ENCODE measurements around the gene SDF4. TPM values are rescaled to one million over a fixed set of nuclear protein-coding genes. Genes with fewer than 3 reads are reported as not detected.

SDF4 gene
- total and polyA plus RNA-seq, 2 of the 4 experiments (the other 2 are of a cell fraction), result 57.0 to 250 TPM

DNA sequence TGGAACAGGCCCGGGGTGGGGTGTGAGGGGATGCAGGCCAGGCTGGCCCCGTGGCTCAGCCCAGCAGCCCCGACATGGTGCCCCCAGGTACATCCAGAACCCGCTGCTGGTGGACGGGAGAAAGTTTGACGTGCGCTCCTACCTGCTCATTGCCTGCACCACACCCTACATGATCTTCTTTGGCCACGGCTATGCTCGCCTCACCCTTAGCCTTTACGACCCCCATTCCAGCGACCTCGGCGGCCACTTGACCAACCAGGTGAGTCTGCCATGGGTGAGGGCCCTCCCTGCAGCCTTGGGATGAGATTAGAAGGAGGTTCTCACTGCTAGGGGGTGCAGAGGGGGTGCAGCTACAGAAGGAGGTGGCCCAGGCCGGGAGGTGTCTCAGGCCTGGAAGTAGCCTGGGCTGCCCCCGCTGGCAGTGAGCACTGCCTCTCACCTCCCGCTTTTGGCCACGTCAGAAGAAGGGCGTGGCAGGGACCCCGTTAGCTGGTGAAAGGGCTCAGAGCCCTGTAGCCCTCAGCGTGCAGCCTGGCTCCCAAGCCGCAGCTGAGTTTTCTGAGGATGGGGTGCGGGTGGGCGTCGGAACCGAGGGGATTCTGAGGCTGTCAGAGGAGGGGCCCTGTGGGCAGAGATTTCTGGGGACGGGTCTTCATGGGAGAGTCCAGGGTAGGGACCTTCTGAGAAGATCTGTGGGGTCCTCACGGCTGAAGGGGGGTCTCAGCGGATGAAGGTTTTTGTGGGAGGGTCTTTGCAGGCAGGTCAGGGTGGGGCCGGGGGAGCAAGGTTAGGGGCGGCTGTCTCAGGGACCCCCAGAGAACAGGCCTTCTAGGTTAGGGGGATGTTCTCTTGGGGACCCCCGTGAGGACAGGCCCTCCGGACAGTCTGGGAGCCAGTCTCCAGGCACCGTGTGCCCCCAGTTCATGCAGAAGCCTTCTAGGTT, 47.7 kb downstream of the SDF4 start:
- Histone ChIP-seq H3K9me3 (ENCODE audit: control insufficient read depth, insufficient read depth, low read length) (no peaks in the 10 kb centered on the region), H4K5ac (ENCODE audit: low read depth, low read length) (no peak overlapping the region), H2BK20ac (ENCODE audit: low read depth, low read length) (no peak overlapping the region), H3K9ac (ENCODE audit: low read depth, low read length) (no peak overlapping the region), H3K4me2 (ENCODE audit: low read depth, low read length) (no peak overlapping the region), H3K79me1 (ENCODE audit: low read depth in 1 of 2, low read length in 2 of 2) (no peaks in the 10 kb centered on the region), H3K4ac (ENCODE audit: low read depth, low read length) (no peak overlapping the region), H2AFZ (replicated peaks; ENCODE audit: low read length, poor library complexity) (no peak overlapping the region), H3K27ac (ENCODE audit: insufficient read depth, low read length) (no peak overlapping the region), H2BK15ac (ENCODE audit: low read depth, low read length) (no peak overlapping the region), H4K8ac (ENCODE audit: low read depth in 2 of 2, low read length in 2 of 2) (no peak overlapping the region), H3K36me3 (ENCODE audit: control insufficient read depth, insufficient read depth, low read length) (no peaks in the 10 kb centered on the region), H3K27me3 (ENCODE audit: control insufficient read depth, insufficient read depth, low read length) (peaks cover 2% of the 10 kb centered on the region; the same call in 1 of the 2 replicates), H2BK5ac (ENCODE audit: low read depth, low read length, poor library complexity, severe bottlenecking) (no peak overlapping the region), H3K14ac (replicated peaks; ENCODE audit: low read depth, low read length) (no peak overlapping the region), H3K4me3 (ENCODE audit: insufficient read depth, low read depth, low read length) (no peak overlapping the region), H3K9me1 (ENCODE audit: insufficient read depth, low read length) (no peaks in the 10 kb centered on the region), H3K56ac (ENCODE audit: extremely low read depth, insufficient read depth, low read length) (no peak overlapping the region), H4K91ac (ENCODE audit: insufficient read depth, low read depth, low read length) (no peak overlapping the region), H2BK120ac (ENCODE audit: low read depth, low read length) (no peak overlapping the region), H2AK9ac (replicated peaks; ENCODE audit: low read depth, low read length, poor library complexity) (no peak overlapping the region), H4K20me1 (ENCODE audit: insufficient read depth, low read length) (no peaks in the 10 kb centered on the region), H3K23ac (ENCODE audit: low read depth, low read length) (no peak overlapping the region), H3K18ac (ENCODE audit: low read depth, low read length) (no peak overlapping the region), H2AK5ac (ENCODE audit: low read depth, low read length) (no peak overlapping the region), H3K4me1 (ENCODE audit: control insufficient read depth, insufficient read depth, low read length) (no peaks in the 10 kb centered on the region)
- in situ Hi-C loops (cut with MboI; ENCODE audit: low sequenced_read_pairs) (no loop called here), dilution Hi-C loops (cut with HindIII; ENCODE audit: low sequenced_read_pairs, unreplicated experiment) (no loop called here), intact Hi-C loops (cut with micrococcal nuclease) (no loop called here)
- POLR2A ChIA-PET (ENCODE audit: unreplicated experiment), result no interaction called here
- 73% methylated on average over 12 of the region's 33 CpGs; no CpG with 5 or more reads in 1 of the 2 experiments for WGBS, 2 experiments (ENCODE audit: extremely low coverage in 2 of 2, insufficient read length in 1 of 2)
- no peak for TF ChIP-seq RAD21 (IDR thresholded peaks at IDR 0.05; ENCODE audit: low read length)
- TF ChIP-seq FOS (IDR thresholded peaks at IDR 0.05; ENCODE audit: low read depth, low read length), result no peak
- no peak for TF ChIP-seq POLR2A (IDR thresholded peaks at IDR 0.05; ENCODE audit: low read depth, low read length)
- no peak for TF ChIP-seq MAZ (IDR thresholded peaks at IDR 0.05; ENCODE audit: borderline replicate concordance, low read depth, low read length)
- DNase-seq (no peak), ATAC-seq (ENCODE audit: low read depth) (no peak)
- BruUV-seq (replicated peaks), result no TSS peak
- CTCF ChIA-PET, result no interaction called here

Data from IMR-90 (cell line).